Activated CD8-positive, alpha-beta memory T cell treated with anti-CD3 and anti-CD28 coated beads, Interleukin-2, amount 50 U/mL, for 48 hours (primary cell): ENCODE measurements around the gene CLCA4.

Experiments used
- DNase-seq: peaks from one replicate; pipeline ENCODE4 v3.0.0-alpha.2; 2020

The CLCA4 gene

GRCh38 chr1:86619313-86619712 lies 72.4 kb downstream of the CLCA4 start:
- DNase-seq: no peak

GRCh38 chr1:86621286-86621685 lies 74.4 kb downstream of the CLCA4 start:
- no peak for DNase-seq
